Brain pericyte (primary cell): ENCODE data around the gene ASTN2.

ENCODE experiments used
- DNase-seq: peaks from one replicate; pipeline ENCODE4 v3.0.0-alpha.2; 2012; ENCODE audit warnings: low read depth, low spot score

The ASTN2 gene

GRCh38 chr9:116574027-116574679 lies 840.7 kb downstream of the ASTN2 start:
- no peak for DNase-seq

GRCh38 chr9:116572095-116572748 lies 842.6 kb downstream of the ASTN2 start:
- DNase-seq = peak; percentile 73

- no peak for DNase-seq
These were observed 845.7 kb downstream of the ASTN2 start for GRCh38 chr9:116569111-116569510.

GRCh38 chr9:116566677-116567488 lies 848.0 kb downstream of the ASTN2 start:
- DNase-seq = no peak

- no peak for DNase-seq
These were observed 848.9 kb downstream of the ASTN2 start for GRCh38 chr9:116565986-116566385.

- DNase-seq = no peak
These were observed 850.5 kb downstream of the ASTN2 start for GRCh38 chr9:116564266-116564793.

- no peak for DNase-seq
These were observed 855.9 kb downstream of the ASTN2 start for GRCh38 chr9:116558818-116559540.

- no peak for DNase-seq
These were observed 856.8 kb downstream of the ASTN2 start for GRCh38 chr9:116558035-116558434.

- DNase-seq = no peak
These were observed 859.2 kb downstream of the ASTN2 start for GRCh38 chr9:116555556-116556155.

- DNase-seq = no peak
These were observed 859.7 kb downstream of the ASTN2 start for GRCh38 chr9:116555119-116555518.

GRCh38 chr9:116550696-116551436 lies 864.0 kb downstream of the ASTN2 start:
- DNase-seq = no peak

- DNase-seq = no peak
These were observed 864.8 kb downstream of the ASTN2 start for GRCh38 chr9:116549786-116550660.

- peak; percentile 85 for DNase-seq
These were observed 865.7 kb downstream of the ASTN2 start for GRCh38 chr9:116549061-116549664.

- DNase-seq = no peak
These were observed 867.0 kb downstream of the ASTN2 start for GRCh38 chr9:116547729-116548426.

GRCh38 chr9:116546711-116547581 lies 867.9 kb downstream of the ASTN2 start:
- peak; percentile 67 for DNase-seq

GRCh38 chr9:116544896-116545295 lies 870.0 kb downstream of the ASTN2 start:
- DNase-seq = no peak

GRCh38 chr9:116543731-116544400 lies 871.0 kb downstream of the ASTN2 start:
- DNase-seq = peak; percentile 45
